A549 (cell line): ENCODE data around the gene TRIM3. TPM values are rescaled to one million over a fixed set of nuclear protein-coding genes. Genes with fewer than 3 reads are reported as not detected.

ENCODE experiments used
- ATAC-seq, 2 experiments: fragments of 200-7000 bp in 1 of 2; fragments of >200 bp in 1 of 2; cut with Nextera tagmentation in 1 of 2; cut with Tn5 transposase in 1 of 2; 3 replicates each; pipeline versions ENCODE4 v1.8.0 to v1.9.1; 2018 to 2020; ENCODE audit warnings: mild to moderate bottlenecking in 1 of 2, moderate library complexity in 1 of 2
- CTCF ChIA-PET: fragments of 300-600 bp; sonication (Branson Sonifier 250); formaldehyde crosslinking; extraction: SDS; loops from one replicate; lab custom pipeline; 2021; ENCODE audit warnings: antibody characterized with exemption, inconsistent platforms; lab: Yijun Ruan, JAX
- POLR2A ChIA-PET: fragments of 350-600 bp; formaldehyde crosslinking; extraction: SDS; loops from one replicate; lab custom pipeline; 2021; ENCODE audit warnings: antibody characterized with exemption, inconsistent platforms; lab: Yijun Ruan, JAX
- DNase-seq, 2 experiments: peaks; one replicate each; pipeline versions ENCODE4 v3.0.0 to v3.0.0-alpha.2; 2011 to 2016; ENCODE audit warnings: low read depth in 1 of 2, low spot score in 1 of 2
- FAIRE-seq: peaks from 2 replicates; lab custom pipeline; 2011; peaks lifted over from hg19 to GRCh38; lab: Jason Lieb, UNC
- H3K27ac ChIP-seq, 2 experiments: fragments of >200 bp; sonication (Bioruptor Twin); formaldehyde crosslinking; 3 replicates each; pipeline ENCODE4 v1.5.1; 2016 to 2017
- H3K4me1 ChIP-seq: fragments of >200 bp; sonication (Bioruptor Twin); formaldehyde crosslinking; 3 replicates; pipeline ENCODE4 v1.6.1; 2016
- H3K4me2 ChIP-seq: fragments of >200 bp; sonication (Bioruptor Twin); formaldehyde crosslinking; 3 replicates; pipeline ENCODE4 v1.6.1; 2016
- H3K4me3 ChIP-seq: fragments of >200 bp; sonication (Bioruptor Twin); formaldehyde crosslinking; 3 replicates; pipeline ENCODE4 v1.5.1; 2016
- H3K9me3 ChIP-seq: fragments of >200 bp; sonication (Bioruptor Twin); formaldehyde crosslinking; 3 replicates; pipeline ENCODE4 v1.6.1; 2016
- BHLHE40 ChIP-seq: IDR thresholded peaks from 2 replicates; pipeline ENCODE4 v1.6.1; 2012; ENCODE audit warnings: low read depth, low read length, inconsistent platforms
- CBX2 ChIP-seq: fragments of 200-600 bp; sonication (generic); IDR thresholded peaks from 2 replicates; pipeline ENCODE4 v1.6.1; 2016; ENCODE audit warnings: low read depth, mild to moderate bottlenecking, borderline replicate concordance
- ESRRA ChIP-seq: fragments of 150-350 bp; IDR thresholded peaks from 2 replicates; pipeline ENCODE4 v1.6.1; 2014; ENCODE audit warnings: mild to moderate bottlenecking, low read length, borderline replicate concordance
- FOSL2 ChIP-seq, 2 experiments: fragments of 450-650 bp in 1 of 2; fragments of >200 bp in 1 of 2; sonication (Bioruptor Twin) in 1 of 2; formaldehyde crosslinking; IDR thresholded peaks; 2 replicates each; pipeline versions ENCODE4 v1.5.0 to v1.6.1; 2016 to 2020; ENCODE audit warnings: mild to moderate bottlenecking in 1 of 2, moderate library complexity in 1 of 2
- HEYL ChIP-seq: fragments of 250-450 bp; sonication (Bioruptor Pico); IDR thresholded peaks from 2 replicates; pipeline ENCODE4 v1.8.0; 2021; ENCODE audit warnings: mild to moderate bottlenecking, moderate library complexity
- HOXA7 ChIP-seq: fragments of 250-450 bp; sonication (Bioruptor Pico); IDR thresholded peaks from 2 replicates; pipeline ENCODE4 v1.5.0; 2020; ENCODE audit warnings: mild to moderate bottlenecking, moderate library complexity
- HOXB13 ChIP-seq: fragments of 250-450 bp; sonication (Bioruptor Pico); IDR thresholded peaks from 2 replicates; pipeline ENCODE4 v1.5.0; 2020; ENCODE audit warnings: low read depth, mild to moderate bottlenecking, moderate library complexity
- HOXB5 ChIP-seq: fragments of 250-450 bp; sonication (Bioruptor Pico); IDR thresholded peaks from 2 replicates; pipeline ENCODE4 v1.5.0; 2020; ENCODE audit warnings: mild to moderate bottlenecking, moderate library complexity
- JUN ChIP-seq, 2 experiments: fragments of >200 bp; sonication (Bioruptor Twin); formaldehyde crosslinking; IDR thresholded peaks; 2 replicates in 1 of 2; 3 replicates in 1 of 2; pipeline ENCODE4 v1.6.1; 2016 to 2017
- KDM1A ChIP-seq: fragments of 200-600 bp; sonication (generic); IDR thresholded peaks from 2 replicates; pipeline ENCODE4 v1.6.1; 2016; ENCODE audit warnings: low read depth, mild to moderate bottlenecking
- MAZ ChIP-seq: fragments of 150-350 bp; IDR thresholded peaks from 2 replicates; pipeline ENCODE4 v1.6.1; 2014; ENCODE audit warnings: antibody characterized with exemption, low read depth, low read length, borderline replicate concordance
- MYC ChIP-seq: IDR thresholded peaks from 2 replicates; pipeline ENCODE4 v1.6.1; 2012; ENCODE audit warnings: mild to moderate bottlenecking, inconsistent platforms, low read length, improper control_type of control experiment, borderline replicate concordance
- NFE2L2 ChIP-seq: fragments of 150-350 bp; conservative IDR thresholded peaks from 2 replicates; pipeline ENCODE4 v1.6.1; 2014; ENCODE audit warnings: low read length
- NR3C1 ChIP-seq: fragments of >200 bp; sonication (Bioruptor Twin); formaldehyde crosslinking; IDR thresholded peaks from 3 replicates; pipeline ENCODE4 v1.6.1; 2017
- PHF8 ChIP-seq: fragments of 200-600 bp; sonication (generic); IDR thresholded peaks from 2 replicates; pipeline ENCODE4 v1.6.1; 2016; ENCODE audit warnings: low read depth, mild to moderate bottlenecking, antibody characterized with exemption, moderate library complexity, borderline replicate concordance
- POLR2AphosphoS2 ChIP-seq: conservative IDR thresholded peaks from 2 replicates; pipeline ENCODE4 v1.6.1; 2012; ENCODE audit warnings: low read length, improper control_type of control experiment, inconsistent platforms
- RAD21 ChIP-seq, 2 experiments: fragments of >200 bp in 1 of 2; sonication (Bioruptor Twin) in 1 of 2; formaldehyde crosslinking in 1 of 2; IDR thresholded peaks in 1 of 2; conservative IDR thresholded peaks in 1 of 2; 2 replicates in 1 of 2; 3 replicates in 1 of 2; pipeline ENCODE4 v1.6.1; 2012 to 2018; ENCODE audit warnings: inconsistent platforms in 1 of 2
- RARB ChIP-seq: fragments of 250-450 bp; sonication (Bioruptor Pico); IDR thresholded peaks from 2 replicates; pipeline ENCODE4 v1.8.0; 2021; ENCODE audit warnings: mild to moderate bottlenecking, moderate library complexity
- SMC3 ChIP-seq: fragments of >200 bp; sonication (Bioruptor Twin); formaldehyde crosslinking; IDR thresholded peaks from 3 replicates; pipeline ENCODE4 v1.6.1; 2018; ENCODE audit warnings: inconsistent platforms
- SREBF2 ChIP-seq: fragments of 450-650 bp; IDR thresholded peaks from 2 replicates; pipeline ENCODE4 v1.6.1; 2014; ENCODE audit warnings: mild to moderate bottlenecking, moderate library complexity
- WGBS: methylation state at CpG from one replicate; pipeline ENCODE4 v1.1.6; 2017; ENCODE audit errors: missing lambda C conversion rate; 5-methylcytosine and 5-hydroxymethylcytosine counted together
- polyA plus RNA-seq, 4 experiments: library from polyadenylated mRNA; depleted of rRNA in 3 of 4; stranded (reverse); fragments of >200 nt; fragmentation: RNase III in 1 of 4; extraction: RNeasy Plus Mini Kit Qiagen cat#74134 plus additional on column Dnase treatment in 1 of 4; gene quantifications; 2 replicates in 3 of 4; 3 replicates in 1 of 4; pipeline ENCODE4 v1.2.3, GENCODE V29; 2011 to 2017
- TF ChIP-seq, protein P1 (sequence below): fragments of >200 bp; sonication (Bioruptor Twin); formaldehyde crosslinking; IDR thresholded peaks from 3 replicates; pipeline ENCODE4 v1.5.1; 2016
- TF ChIP-seq, protein P2 (sequence below): IDR thresholded peaks from 2 replicates; pipeline ENCODE4 v1.6.1; 2012; ENCODE audit warnings: low read depth, borderline replicate concordance
- TF ChIP-seq, protein P3 (sequence below): fragments of >200 bp; sonication (Bioruptor Twin); formaldehyde crosslinking; IDR thresholded peaks from 3 replicates; pipeline ENCODE4 v1.6.1; 2016
- TF ChIP-seq, protein P4 (sequence below): IDR thresholded peaks from 2 replicates; pipeline ENCODE4 v1.6.1; 2012
- TF ChIP-seq, protein P5 (sequence below): fragments of 250-450 bp; sonication (Bioruptor Pico); IDR thresholded peaks from 2 replicates; pipeline ENCODE4 v1.5.0; 2020; ENCODE audit warnings: low read depth, mild to moderate bottlenecking, moderate library complexity
- TF ChIP-seq, protein P6 (sequence below): IDR thresholded peaks from 2 replicates; pipeline ENCODE4 v1.6.1; 2012

TRIM3 gene
- polyA plus RNA-seq, 2 of the 4 experiments (the other 2 are of a cell fraction), result 10.0 to 17.5 TPM

DNA sequence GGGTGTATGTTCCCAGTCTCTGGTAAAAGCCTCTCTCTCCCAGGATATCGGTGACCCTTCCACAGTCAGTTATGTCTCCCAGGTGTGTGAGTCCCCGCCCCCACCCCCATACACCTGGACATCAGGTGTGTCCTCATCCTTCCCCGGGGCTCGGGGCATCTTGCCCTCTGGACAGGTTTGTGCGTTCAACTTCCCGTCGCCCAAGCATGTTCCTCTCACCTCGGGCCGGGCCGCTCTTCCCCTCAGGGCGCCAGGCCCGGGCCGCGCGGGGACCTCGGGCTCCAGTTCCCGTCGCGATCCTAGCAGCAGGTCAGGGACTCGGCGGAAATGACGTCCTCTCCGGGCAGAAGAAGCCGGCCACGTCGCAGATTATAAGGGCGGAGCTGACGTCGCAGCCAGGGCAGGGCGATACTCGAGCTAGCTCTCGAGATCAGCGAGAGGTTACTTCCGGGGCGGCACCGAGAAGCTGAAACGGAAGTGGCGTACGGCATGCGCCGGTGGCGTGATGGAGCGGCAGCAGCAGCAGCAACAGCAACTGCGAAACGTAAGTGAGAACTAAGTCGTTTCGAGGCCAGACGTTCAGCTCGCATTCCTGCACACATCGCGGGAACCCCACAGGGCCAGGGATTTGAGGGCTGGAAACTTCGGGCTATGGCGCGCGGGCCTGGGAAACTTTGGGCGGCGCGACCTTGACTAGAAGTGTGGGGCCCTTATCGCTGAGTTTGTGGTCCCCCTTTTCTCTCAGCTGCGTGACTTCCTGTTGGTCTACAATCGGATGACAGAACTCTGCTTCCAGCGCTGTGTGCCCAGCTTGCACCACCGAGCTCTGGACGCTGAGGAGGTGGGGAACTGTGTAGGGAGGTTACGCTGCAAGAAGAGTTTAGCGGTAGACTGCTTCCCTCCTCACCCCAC lies 7.5 kb upstream of the TRIM3 start, which contains the start of the genes ARFIP2 and TIMM10B (continued):
- TF ChIP-seq, protein P1, sequence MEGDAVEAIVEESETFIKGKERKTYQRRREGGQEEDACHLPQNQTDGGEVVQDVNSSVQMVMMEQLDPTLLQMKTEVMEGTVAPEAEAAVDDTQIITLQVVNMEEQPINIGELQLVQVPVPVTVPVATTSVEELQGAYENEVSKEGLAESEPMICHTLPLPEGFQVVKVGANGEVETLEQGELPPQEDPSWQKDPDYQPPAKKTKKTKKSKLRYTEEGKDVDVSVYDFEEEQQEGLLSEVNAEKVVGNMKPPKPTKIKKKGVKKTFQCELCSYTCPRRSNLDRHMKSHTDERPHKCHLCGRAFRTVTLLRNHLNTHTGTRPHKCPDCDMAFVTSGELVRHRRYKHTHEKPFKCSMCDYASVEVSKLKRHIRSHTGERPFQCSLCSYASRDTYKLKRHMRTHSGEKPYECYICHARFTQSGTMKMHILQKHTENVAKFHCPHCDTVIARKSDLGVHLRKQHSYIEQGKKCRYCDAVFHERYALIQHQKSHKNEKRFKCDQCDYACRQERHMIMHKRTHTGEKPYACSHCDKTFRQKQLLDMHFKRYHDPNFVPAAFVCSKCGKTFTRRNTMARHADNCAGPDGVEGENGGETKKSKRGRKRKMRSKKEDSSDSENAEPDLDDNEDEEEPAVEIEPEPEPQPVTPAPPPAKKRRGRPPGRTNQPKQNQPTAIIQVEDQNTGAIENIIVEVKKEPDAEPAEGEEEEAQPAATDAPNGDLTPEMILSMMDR, result no peak
- TF ChIP-seq HOXB13 (CRISPR knock-in tag) (no peak), BHLHE40 (no peak), NR3C1 (no peak), MAZ (no peak), NFE2L2 (no peak)
- TF ChIP-seq, protein P2, sequence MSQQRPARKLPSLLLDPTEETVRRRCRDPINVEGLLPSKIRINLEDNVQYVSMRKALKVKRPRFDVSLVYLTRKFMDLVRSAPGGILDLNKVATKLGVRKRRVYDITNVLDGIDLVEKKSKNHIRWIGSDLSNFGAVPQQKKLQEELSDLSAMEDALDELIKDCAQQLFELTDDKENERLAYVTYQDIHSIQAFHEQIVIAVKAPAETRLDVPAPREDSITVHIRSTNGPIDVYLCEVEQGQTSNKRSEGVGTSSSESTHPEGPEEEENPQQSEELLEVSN, result peak; percentile 49; the same call in 1 of the 2 replicates

DNA sequence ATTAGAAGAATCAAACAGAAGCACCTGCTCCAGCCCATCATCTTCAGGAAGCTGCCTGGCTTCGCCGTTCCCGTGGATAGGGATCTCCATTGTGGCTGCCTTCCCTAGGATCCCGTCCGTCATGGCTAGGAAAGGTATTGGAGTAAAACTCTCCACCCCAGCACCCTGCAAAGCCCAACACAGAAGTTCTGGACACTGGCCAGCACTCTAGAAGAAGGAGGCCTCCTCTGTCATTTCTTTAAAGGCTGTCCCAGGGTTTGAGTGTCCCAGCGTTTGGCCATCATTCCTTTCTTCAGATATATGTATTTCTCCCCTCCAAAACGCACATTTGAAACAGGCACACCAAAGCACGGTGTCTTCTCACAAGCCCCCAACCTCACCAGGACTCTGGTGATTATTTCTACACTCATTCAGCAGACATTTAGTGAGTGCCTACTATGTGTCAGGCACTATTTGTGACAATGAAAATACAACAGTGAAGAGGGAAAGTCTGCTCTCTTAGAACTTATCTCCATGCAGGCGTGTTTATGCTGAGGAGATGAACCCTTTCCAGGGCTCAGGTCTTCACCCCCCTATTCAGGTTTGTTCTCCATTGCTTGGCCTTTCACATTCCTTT lies 6.7 kb upstream of the TRIM3 start:
- FAIRE-seq (no peak), ATAC-seq (no peak), DNase-seq (no peak)
- ChIA-PET POLR2A (interaction anchor here (1.0 kb wide), 1 partner anchor 124 kb away, joined by 4 read pairs; the partner anchor contains the start of gene ILK), CTCF (interaction anchor here (2.4 kb wide), 1 partner anchor 102 kb away, joined by 10 read pairs; no protein-coding TSS in a partner anchor)
- 60% methylated on average over 9 of the region's 9 CpGs for WGBS
- Histone ChIP-seq H3K4me2 (peak overlapping the region; percentile 92), H3K4me1 (peaks cover 32% of the 10 kb centered on the region), H3K4me3 (peak overlapping the region; percentile 90), H3K9me3 (no peaks in the 10 kb centered on the region), H3K27ac (peak overlapping the region; percentile 86 to 94)
- no peak for TF ChIP-seq KDM1A
- no peak for TF ChIP-seq SMC3
- no peak for TF ChIP-seq MYC
- TF ChIP-seq HOXB13 (CRISPR knock-in tag), result no peak
- TF ChIP-seq PHF8, result no peak
- no peak for TF ChIP-seq ESRRA
- no peak for TF ChIP-seq FOSL2 (IDR thresholded peaks at IDR 0.05)
- TF ChIP-seq FOSL2 (CRISPR knock-in tag; IDR thresholded peaks at IDR 0.05), result no peak
- TF ChIP-seq CBX2, result no peak
- no peak for TF ChIP-seq JUN (IDR thresholded peaks at IDR 0.05)
- no peak for TF ChIP-seq RARB (CRISPR knock-in tag)
- no peak for TF ChIP-seq RAD21 (conservative IDR thresholded peaks at IDR 0.05 in 1 of 2, IDR thresholded peaks at IDR 0.05 in 1 of 2)
- TF ChIP-seq, protein P3, sequence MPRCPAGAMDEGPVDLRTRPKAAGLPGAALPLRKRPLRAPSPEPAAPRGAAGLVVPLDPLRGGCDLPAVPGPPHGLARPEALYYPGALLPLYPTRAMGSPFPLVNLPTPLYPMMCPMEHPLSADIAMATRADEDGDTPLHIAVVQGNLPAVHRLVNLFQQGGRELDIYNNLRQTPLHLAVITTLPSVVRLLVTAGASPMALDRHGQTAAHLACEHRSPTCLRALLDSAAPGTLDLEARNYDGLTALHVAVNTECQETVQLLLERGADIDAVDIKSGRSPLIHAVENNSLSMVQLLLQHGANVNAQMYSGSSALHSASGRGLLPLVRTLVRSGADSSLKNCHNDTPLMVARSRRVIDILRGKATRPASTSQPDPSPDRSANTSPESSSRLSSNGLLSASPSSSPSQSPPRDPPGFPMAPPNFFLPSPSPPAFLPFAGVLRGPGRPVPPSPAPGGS, result no peak
- TF ChIP-seq, protein P4, sequence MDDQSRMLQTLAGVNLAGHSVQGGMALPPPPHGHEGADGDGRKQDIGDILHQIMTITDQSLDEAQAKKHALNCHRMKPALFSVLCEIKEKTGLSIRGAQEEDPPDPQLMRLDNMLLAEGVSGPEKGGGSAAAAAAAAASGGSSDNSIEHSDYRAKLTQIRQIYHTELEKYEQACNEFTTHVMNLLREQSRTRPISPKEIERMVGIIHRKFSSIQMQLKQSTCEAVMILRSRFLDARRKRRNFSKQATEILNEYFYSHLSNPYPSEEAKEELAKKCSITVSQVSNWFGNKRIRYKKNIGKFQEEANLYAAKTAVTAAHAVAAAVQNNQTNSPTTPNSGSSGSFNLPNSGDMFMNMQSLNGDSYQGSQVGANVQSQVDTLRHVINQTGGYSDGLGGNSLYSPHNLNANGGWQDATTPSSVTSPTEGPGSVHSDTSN, result no peak
- TF ChIP-seq, protein P5, sequence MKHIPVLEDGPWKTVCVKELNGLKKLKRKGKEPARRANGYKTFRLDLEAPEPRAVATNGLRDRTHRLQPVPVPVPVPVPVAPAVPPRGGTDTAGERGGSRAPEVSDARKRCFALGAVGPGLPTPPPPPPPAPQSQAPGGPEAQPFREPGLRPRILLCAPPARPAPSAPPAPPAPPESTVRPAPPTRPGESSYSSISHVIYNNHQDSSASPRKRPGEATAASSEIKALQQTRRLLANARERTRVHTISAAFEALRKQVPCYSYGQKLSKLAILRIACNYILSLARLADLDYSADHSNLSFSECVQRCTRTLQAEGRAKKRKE (CRISPR knock-in tag), result no peak
- no peak for TF ChIP-seq HOXB5 (CRISPR knock-in tag)
- no peak for TF ChIP-seq POLR2AphosphoS2
- TF ChIP-seq HOXA7, result no peak; the same call in 1 of the 2 replicates
- TF ChIP-seq HEYL (CRISPR knock-in tag), result no peak
- TF ChIP-seq SREBF2, result no peak
- TF ChIP-seq, protein P6, sequence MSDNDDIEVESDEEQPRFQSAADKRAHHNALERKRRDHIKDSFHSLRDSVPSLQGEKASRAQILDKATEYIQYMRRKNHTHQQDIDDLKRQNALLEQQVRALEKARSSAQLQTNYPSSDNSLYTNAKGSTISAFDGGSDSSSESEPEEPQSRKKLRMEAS, result no peak
